Large intestine (tissue), 3 donors: ENCODE results near the gene ABCA8. TPM values are rescaled to one million over a fixed set of nuclear protein-coding genes. Genes with fewer than 3 reads are reported as not detected.
"Not testable (repeated sequence)": the region's sequence is repeated elsewhere in the genome, so short reads cannot be mapped to it uniquely, and the experiment has no call there.

Experiments
- DNase-seq, 2 donors: peaks; one replicate each; pipeline versions ENCODE4 v3.0.0 to v3.0.0-alpha.2; 2013
- H3K27ac ChIP-seq: one replicate; pipeline ENCODE4 v1.5.1; 2013; ENCODE audit warnings: low read length
- H3K27me3 ChIP-seq: 2 replicates; pipeline ENCODE4 v1.6.1; 2013; ENCODE audit warnings: low read length; ENCODE audit not compliant: control insufficient read depth, insufficient read depth
- H3K36me3 ChIP-seq: 2 replicates; pipeline ENCODE4 v1.6.1; 2013; ENCODE audit warnings: low read length; ENCODE audit not compliant: control insufficient read depth, insufficient read depth
- H3K4me1 ChIP-seq: one replicate; pipeline ENCODE4 v1.6.1; 2013; ENCODE audit warnings: low read length; ENCODE audit not compliant: control insufficient read depth, insufficient read depth
- H3K4me3 ChIP-seq: one replicate; pipeline ENCODE4 v1.5.1; 2013; ENCODE audit warnings: low read length
- H3K9me3 ChIP-seq: one replicate; pipeline ENCODE4 v1.6.1; 2013; ENCODE audit warnings: mild to moderate bottlenecking, low read depth, low read length, moderate library complexity; ENCODE audit not compliant: control insufficient read depth
- WGBS: methylation state at CpG from one replicate; pipeline ENCODE4 v1.1.5; 2013; ENCODE audit warnings: low lambda C conversion rate; ENCODE audit not compliant: insufficient coverage; 5-methylcytosine and 5-hydroxymethylcytosine counted together
- polyA plus RNA-seq: library from polyadenylated mRNA; unstranded; fragments of 120-200 nt; gene quantifications from one replicate; pipeline ENCODE4 v1.2.1, GENCODE V29; 2013

Gene ABCA8
- polyA plus RNA-seq, 1 donor, result 16.8 TPM

DNA sequence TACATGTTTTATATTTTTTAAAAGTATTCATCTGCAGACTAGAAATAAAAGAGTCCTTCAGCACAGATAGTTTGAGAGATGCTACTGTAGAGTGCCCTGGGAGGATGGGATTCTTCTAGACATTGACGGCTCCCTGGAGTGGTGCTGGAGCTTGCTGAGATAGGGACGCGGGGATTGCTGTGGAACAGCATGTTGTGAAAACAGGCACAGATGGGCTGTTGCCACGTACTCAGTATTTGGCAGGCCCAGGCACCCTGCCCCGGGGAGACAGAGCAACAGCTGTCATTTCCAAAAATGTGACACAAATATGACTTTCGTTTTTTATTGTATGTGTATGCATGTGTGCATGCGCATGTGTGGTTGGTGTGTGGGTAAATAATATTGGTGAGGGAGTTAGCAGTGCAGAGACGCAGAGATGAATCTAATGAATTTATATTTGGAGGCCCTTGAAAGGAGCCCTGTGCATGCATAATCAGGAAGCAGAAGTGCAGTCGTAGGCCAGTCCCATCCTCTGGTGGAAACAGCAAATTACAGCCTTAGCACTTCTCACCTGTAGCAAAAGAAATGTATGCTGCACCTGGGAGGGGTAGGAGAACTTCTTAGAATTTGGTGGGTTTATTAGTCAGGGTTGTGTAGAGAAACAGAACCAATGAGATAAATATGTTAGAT, 6.2 kb upstream of the ABCA8 start:
- WGBS, result no CpG with 5 or more reads among the region's 9 CpGs
- no peaks in the 10 kb centered on the region for H3K36me3 ChIP-seq
- H3K4me1 ChIP-seq, result no peaks in the 10 kb centered on the region
- H3K27me3 ChIP-seq, result no peaks in the 10 kb centered on the region
- H3K27ac ChIP-seq, result no peak overlapping the region
- no peak overlapping the region for H3K4me3 ChIP-seq
- H3K9me3 ChIP-seq, result no peaks in the 10 kb centered on the region
- DNase-seq, result no peak

- H3K4me3 ChIP-seq, H3K27ac ChIP-seq, H3K4me1 ChIP-seq, DNase-seq, H3K27me3 ChIP-seq, H3K36me3 ChIP-seq, H3K9me3 ChIP-seq: not testable (repeated sequence)
- WGBS, result no CpG with 5 or more reads among the region's 2 CpGs
Measured at GRCh38 chr17:68959117-68959516, 3.9 kb upstream of the ABCA8 start.

DNA sequence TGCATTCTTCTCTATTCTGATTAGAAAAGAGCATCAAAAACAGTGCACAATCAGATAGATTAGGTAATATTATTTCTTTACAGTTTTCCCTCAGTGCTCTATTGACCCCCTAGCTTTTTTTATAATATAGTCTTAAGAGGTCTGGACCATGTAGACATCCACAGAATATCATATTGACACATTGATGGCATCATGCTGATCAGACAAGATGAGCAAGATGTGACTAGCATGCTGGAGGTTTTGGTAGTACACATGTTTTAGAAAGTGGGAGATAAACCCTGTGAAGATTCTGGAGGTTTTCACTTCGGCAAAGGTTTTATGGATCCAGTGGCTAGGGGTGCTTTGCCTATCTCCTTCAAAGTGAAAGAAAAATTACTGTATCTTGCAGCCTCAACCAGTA, 2.8 kb upstream of the ABCA8 start:
- WGBS, result no CpG with 5 or more reads among the region's 1 CpG
- Histone ChIP-seq H3K36me3 (no peaks in the 10 kb centered on the region), H3K27ac (no peak overlapping the region), H3K9me3 (no peaks in the 10 kb centered on the region), H3K27me3 (no peaks in the 10 kb centered on the region), H3K4me1 (no peaks in the 10 kb centered on the region), H3K4me3 (no peak overlapping the region)
- DNase-seq, result no peak

GRCh38 chr17:68954146-68954896, 871 bp downstream of the ABCA8 start:
- no peak overlapping the region for H3K4me3 ChIP-seq

GRCh38 chr17:68953340-68953997, 1.7 kb downstream of the ABCA8 start:
- Histone ChIP-seq H3K4me1 (no peaks in the 10 kb centered on the region), H3K4me3 (no peak overlapping the region), H3K9me3 (no peaks in the 10 kb centered on the region), H3K36me3 (no peaks in the 10 kb centered on the region), H3K27me3 (no peaks in the 10 kb centered on the region), H3K27ac (no peak overlapping the region)
- no peak for DNase-seq
- WGBS, result no CpG with 5 or more reads among the region's 4 CpGs

More at GRCh38 chr17:68954146-68954896, 871 bp downstream of the ABCA8 start:
- Histone ChIP-seq H3K9me3 (no peaks in the 10 kb centered on the region), H3K27ac (no peak overlapping the region), H3K36me3 (no peaks in the 10 kb centered on the region), H3K27me3 (no peaks in the 10 kb centered on the region), H3K4me1 (no peaks in the 10 kb centered on the region)
- no peak for DNase-seq
- WGBS, result 100% methylated on average over 1 of the region's 4 CpGs

GRCh38 chr17:68950725-68951124, 4.5 kb downstream of the ABCA8 start:
- H3K4me1 ChIP-seq, result no peaks in the 10 kb centered on the region
- H3K36me3 ChIP-seq, result no peaks in the 10 kb centered on the region
- no peaks in the 10 kb centered on the region for H3K27me3 ChIP-seq
- DNase-seq, result no peak
- no peak overlapping the region for H3K4me3 ChIP-seq
- WGBS, result 100% methylated on average over 1 of the region's 4 CpGs
- H3K27ac ChIP-seq, result no peak overlapping the region
- no peaks in the 10 kb centered on the region for H3K9me3 ChIP-seq

GRCh38 chr17:68947868-68948267, 7.3 kb downstream of the ABCA8 start:
- not testable (repeated sequence) for H3K9me3 ChIP-seq, H3K36me3 ChIP-seq, DNase-seq, H3K27me3 ChIP-seq, H3K4me1 ChIP-seq, H3K4me3 ChIP-seq, H3K27ac ChIP-seq
- no CpG with 5 or more reads among the region's 1 CpG for WGBS

DNA sequence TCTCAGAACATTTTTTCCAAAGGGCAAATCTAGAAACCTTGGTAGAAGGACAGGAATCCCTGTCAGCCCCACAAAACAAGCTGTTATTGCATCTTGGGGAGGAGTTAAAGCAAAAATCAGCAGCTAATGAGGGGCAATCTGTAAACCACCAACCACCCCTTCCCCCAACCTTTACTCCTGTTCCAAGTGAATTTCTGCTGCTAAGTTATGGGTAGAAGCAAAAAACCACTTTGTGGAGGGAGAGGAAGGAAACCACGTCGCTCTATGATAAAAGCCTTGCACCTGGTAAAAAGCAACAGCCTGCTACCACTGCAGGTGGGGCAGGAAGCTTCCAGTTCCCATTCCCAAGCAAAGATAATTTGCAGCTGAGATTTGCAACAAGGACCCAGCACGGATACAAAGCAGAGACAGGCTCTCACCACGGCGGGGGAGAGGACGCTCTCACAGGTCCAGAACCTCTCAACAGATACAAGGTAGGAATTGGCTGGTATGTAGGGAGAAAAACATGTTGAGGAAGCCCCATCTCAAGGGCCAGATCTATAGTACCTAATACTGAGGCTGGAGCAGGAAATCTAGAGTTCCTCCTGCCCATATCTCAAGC, 10.7 kb downstream of the ABCA8 start:
- WGBS, result no CpG with 5 or more reads among the region's 6 CpGs
- Histone ChIP-seq H3K27ac (no peak overlapping the region), H3K9me3 (no peaks in the 10 kb centered on the region), H3K27me3 (no peaks in the 10 kb centered on the region), H3K4me1 (no peaks in the 10 kb centered on the region), H3K4me3 (no peak overlapping the region), H3K36me3 (no peaks in the 10 kb centered on the region)
- DNase-seq, result no peak

DNA sequence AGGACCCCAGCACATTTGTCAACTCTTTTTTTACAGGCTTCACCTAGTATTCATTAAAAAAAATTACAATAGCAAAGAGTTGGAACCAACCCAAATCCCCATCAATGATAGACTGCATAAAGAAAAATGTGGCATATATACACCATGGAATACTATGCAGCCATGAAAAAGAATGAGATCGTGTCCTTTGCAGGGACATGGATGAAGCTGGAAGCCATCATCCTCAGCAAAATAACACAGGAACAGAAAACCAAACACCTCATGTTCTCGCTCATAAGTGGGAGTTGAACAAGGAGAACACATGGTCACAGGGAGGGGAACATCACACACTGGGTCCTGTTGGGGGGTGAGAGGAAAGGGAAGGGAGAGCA, 11.4 kb downstream of the ABCA8 start:
- not testable (repeated sequence) for H3K27me3 ChIP-seq, H3K4me3 ChIP-seq, H3K36me3 ChIP-seq, H3K4me1 ChIP-seq, H3K9me3 ChIP-seq, H3K27ac ChIP-seq, DNase-seq
- WGBS, result no CpG with 5 or more reads among the region's 2 CpGs

GRCh38 chr17:68943123-68943811, 11.9 kb downstream of the ABCA8 start:
- WGBS, result 100% methylated on average over 2 of the region's 4 CpGs
- Histone ChIP-seq H3K36me3 (no peaks in the 10 kb centered on the region), H3K9me3 (no peaks in the 10 kb centered on the region), H3K27ac (no peak overlapping the region), H3K4me3 (no peak overlapping the region), H3K4me1 (no peaks in the 10 kb centered on the region), H3K27me3 (no peaks in the 10 kb centered on the region)
- DNase-seq, result no peak
